GM19043 (cell line): Measurements from ENCODE around the gene PANK1.

Source experiments
- ATAC-seq: cut with Tn5 transposase; IDR thresholded peaks from one replicate; pipeline ENCODE4 v1.9.1; 2021; ENCODE audit warnings: low read depth; ENCODE audit not compliant: unreplicated experiment

The PANK1 gene

DNA sequence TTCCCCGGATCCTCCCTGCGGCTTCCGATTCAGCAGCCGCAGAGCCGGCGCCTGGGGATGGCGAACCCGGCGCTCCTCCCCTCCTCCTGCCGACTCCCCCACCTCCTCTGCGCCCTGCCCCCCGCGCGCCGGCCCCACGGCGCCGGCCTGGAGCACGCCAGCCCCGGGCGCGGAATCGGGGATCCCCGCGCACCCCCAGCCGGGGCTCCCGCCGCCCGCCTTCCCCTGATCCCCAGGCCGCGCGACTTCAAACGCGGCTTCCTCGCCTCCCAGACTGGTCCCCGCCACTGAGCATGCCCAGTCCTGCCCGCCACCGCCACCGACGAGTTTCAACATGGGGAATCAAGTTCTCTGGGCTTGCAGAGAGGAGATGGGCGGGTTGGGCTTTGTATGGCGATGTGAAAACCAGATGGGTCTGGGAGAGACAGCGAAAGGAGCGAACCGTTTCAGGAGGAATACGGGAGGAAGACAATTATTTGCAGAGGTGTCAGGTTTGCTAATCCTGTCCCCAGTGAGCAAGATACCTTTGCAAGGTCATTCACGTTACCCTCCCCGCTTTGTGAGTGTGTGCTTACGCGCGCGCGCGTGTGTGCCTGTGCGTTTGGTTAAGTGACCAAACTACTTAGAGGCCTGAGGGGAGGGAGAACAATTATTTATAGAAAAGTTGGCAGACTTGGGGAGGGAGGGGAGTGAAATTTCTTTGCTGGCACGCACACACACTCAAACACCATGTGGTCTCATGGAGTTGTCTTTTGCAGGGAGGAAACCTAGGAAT, at the start of gene PANK1:
Gene PANK1 (minus strand): TSS at position 276 of the 775 bp plus-strand sequence. CDS start 351 bp downstream, outside the sequence.
- ATAC-seq = peak; percentile 22

DNA sequence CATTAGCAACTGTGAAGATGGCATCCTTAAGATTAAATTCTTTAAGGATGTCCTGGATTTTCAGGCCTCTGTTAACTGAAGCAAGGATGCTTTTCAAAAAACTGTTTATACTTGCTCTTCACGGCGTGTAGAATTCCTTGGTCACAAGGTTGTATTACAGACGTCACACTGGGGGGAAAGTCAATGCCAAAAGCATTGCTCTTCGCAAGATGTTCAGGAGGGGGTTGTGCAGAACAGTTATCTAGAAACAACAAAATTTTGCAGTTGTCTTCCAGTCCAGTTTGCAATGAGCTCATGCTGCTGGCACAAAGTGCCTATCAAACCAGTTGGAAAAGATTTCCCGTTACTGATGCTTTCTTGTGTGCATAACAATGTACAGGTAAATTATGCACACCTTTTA, 48.1 kb upstream of the PANK1 start:
- no peak for ATAC-seq

DNA sequence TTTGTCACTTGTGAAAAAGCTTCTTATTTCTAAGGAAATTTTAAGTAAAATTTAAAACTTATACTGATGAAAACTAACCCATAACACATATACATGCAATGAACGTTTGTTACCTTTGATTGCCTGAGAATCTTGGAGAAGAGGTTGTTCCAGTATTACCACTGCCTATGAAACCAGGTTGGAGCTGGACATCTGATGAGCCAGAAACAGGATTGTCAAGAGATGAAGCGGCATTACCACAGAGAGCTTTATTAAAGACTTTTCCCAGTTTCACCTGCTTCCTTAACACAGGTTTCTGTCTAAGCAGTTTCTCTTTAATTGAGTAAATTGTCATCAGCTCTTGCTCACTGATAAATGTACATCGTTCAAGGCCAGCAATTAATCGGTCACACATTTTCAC, 47.4 kb upstream of the PANK1 start:
- no peak for ATAC-seq

DNA sequence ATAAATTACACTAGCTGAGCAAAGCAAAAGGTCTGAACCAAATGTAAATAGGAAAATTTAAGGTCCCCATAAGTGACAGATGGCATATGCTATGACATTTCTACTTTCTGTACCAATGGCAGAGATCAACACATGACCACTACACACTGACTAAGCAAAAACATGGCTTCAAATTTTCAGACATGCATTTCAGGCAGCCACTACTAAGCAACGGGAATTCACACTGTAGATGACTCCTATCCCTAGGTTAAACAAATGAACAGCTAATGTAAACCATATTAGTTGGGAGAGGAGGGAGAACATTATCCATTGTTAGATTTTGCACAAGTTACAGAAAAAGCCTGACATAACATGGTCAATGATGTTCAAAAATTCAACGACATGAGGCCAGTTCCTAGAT, 45.0 kb upstream of the PANK1 start:
- ATAC-seq = no peak

DNA sequence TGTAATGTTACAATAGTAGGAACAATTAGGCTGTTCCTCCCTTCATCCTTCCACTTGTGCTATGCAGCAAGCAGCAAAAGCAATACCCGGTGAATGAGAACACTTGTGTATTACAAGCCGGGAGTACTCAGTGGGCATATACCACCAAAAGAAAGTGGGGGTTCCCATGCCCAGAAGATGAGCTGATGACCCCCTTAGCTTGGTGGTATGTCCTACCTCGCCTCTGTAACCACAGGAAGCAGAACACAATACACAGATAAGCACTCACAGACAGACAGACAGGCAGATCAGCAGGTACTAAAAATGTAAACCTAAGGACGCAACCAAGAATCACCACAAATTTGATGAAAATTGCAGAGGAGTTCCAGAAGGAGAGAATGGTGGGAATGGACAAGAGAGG, 40.9 kb upstream of the PANK1 start:
- no peak for ATAC-seq

DNA sequence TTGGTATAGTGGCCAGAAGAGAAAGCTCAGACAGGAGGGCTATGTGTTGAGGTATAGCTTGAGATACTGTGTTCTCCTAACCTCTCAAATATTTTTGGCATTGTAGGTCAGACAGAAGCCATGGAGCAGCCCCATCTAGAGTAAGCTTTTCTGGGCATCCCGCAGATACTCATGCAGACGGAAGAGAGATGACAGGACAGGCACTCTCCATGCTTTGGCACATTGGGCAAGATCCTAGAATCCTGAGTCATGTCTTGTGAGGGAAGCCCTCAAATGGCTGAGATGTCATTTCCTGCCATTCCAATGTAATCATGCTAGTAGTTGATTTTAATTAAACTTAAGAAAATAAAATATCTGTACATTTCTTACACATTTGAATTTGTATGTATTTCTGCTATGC, 39.6 kb upstream of the PANK1 start:
- no peak for ATAC-seq

DNA sequence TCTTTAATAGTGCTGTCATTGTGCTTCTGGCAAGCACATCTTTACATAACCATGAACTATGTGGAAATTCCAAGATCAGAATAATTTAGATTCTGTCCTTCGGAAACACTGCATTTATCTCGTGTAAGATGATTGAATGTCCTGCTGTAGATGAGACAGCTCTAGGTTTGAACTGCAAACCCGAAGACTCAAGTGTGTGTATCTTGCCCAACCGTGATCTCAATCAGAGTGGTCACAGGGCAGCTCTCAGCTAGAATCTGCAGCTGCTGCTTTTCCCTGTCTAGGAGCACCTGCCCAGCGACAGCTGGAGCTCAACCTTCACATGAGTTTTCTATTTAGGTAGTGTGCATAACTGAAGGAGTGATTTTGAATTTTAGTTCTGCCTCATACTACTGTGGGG, 38.8 kb upstream of the PANK1 start:
- ATAC-seq = no peak

DNA sequence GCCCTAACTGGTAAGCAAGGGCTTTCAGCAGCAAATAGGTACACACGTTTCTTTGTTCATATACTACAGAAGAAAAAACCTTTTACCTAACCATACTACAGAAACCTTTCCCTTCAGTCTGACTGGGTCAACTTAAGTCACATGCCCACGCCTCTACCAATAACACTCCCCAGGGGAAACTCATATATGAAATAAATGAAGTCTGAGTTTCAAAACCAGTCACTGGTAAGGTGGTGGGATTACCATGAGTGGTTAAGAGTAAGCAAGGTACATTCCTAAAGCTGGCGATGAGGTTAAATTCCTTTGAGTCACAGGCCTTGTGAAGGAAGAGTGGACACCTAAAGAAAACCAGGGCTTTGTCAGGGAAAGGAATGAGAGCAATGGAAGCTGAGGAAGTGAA, 34.9 kb upstream of the PANK1 start:
- no peak for ATAC-seq

DNA sequence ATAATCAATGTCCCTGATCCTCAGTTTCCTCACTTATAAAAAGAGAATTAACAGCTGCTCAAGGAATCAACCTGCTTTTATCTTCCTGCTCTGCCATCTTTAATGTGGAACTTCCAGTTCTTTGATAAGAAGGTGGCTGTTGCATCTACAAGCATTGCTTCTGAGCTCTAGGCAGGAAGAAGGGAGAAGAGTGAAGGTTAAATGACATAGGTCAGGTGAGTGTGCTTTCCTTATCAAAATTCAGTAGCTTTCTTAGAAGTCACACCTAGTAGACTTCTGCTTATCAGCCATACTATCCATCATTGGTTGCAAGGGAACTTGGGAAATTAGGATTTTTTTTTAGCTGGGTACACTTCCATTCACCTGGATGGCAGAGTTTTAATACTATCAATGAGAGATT, 32.3 kb upstream of the PANK1 start:
- no peak for ATAC-seq

DNA sequence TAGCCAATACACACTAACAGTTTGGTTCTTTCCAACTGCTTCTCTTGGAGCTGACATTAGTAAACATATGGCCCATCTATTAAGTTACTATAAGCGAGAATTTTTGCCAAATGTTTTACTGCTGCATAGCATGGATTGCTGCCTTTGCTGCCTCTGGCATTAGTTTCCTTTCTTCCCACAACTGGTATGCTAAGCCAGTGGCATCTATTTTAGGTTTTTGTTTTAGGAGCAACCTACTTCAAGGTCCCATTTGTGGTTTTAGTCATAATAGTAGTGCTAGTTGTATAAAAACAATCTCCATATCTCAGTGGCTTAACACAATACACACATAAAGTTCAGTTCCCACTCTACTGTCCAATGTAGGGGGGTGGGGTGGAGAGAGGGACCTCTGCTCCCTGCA, 25.9 kb upstream of the PANK1 start:
- ATAC-seq = no peak

DNA sequence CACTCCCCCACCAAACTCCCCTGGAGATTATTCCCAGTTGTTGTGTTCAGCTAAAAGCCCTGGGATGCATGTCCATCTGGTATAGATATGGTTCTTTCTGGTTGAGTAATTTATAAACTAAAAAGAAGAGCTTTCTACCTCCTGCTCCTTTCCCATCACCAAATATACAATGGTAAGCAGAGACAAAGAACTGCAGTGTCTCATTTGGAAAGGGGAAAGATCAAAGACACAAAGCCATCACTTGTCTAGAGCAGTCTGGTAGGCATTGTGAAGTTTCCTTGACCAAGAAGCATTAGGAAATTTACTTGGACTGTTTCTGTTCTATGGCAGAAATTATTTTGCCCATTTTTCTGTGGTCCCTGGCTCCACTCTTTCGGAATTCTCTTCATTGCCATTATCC, 24.9 kb upstream of the PANK1 start:
- ATAC-seq = no peak

DNA sequence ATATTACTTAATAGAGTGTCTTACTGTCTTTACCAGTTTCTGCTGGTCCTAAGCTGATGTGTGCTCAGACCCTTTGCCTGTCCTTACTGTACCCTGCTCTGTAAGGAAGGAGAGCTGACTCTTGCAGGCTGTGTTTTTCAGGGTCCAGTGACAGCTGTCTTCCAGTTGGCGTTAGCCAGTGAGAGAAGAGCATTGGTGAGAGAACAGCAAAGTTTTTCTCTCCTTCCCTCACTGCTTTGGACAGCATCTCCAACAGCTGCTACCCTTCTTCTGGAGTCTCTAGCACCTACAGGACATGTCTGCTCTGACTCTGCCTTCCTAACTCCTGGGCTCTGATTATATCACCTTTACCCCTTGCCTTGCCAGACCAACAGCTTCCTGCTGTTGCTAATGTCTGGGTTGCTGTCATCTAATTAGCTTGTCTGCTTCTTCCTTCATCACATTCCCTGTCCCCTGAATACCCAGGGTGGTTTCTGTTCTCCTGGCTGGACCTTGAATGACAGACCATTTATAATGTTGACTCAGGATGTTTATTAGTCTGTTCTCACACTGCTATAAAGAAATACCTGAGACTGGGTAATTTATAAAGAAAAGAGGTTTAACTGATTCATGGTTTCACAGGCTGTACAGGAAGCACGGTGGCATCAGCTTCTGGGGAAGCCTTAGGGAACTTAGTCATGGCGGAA, 23.5 kb upstream of the PANK1 start:
- no peak for ATAC-seq

DNA sequence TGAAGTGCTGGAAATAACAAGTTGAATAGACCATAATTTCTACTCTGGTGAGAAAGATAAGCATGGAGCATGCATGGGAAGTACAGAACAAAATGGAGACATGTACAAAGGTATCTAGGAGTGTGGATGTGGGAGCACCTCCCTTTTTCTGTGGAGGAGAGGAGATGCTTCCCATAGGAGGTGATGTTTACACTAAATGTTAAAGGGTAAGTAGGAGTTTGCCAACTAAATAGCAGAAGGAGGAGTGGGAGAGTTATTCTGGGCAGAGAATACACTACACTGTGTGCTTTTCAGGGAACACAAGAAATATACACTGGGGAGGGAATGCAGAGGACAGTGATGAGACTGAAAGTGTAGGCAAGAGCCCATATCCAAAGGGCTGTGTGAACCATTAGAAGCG, 21.1 kb upstream of the PANK1 start:
- ATAC-seq = no peak

DNA sequence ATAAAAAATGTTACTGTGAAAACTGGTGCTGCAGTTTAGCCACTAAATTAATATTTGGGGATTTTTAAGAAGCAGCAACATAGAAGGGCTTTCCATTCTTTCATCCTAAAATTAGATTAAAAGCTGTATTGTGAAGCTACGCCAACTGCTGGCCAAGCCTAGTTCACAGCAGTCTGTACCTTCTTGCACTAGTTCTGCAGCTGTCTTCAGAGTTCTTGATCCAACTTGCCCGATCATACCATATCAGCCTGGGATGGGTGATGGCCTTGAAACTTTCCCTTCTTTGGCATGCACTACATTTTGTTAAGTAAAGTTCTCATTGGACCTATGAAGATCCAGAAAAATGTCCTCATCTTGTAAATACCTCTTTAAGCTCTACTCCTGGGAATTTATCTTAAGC, 20.3 kb upstream of the PANK1 start:
- ATAC-seq = no peak

DNA sequence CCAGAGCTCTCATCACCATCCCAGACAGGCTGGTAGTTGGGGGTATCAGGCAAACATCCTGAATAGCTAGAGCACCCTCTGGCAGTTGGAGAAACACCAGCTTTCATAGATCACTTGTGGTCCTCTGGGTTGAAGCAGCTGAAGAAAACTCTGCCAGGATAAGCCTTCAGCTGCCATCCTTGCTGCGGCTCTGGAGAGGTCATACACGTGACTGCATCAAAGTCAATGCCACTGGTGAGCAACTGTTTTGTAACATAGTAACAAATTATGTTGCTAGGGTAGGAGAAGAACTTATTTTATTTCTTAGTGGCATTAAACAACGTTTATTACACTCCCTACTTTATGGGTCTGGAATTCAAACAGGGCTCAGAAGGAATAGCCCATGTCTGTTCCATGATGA, 19.2 kb upstream of the PANK1 start:
- ATAC-seq = no peak

DNA sequence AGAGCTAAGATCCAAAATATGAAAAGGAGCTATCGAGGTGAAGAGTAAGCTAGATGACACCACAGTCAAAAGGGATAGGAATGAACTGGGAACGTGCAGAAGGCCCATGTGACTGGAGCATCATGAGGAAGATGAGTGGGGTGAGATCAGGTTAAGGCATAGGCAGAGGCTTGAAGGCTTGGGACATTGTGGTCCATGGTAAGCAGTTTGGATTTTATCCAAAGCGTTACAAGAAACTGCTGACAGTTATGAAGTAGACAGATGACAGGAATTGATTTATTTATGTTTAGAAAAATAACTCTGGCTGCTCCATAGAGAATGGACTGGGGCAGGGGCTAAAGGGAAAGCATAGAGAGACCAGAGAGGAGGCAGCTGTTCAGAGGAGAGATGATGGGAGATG, 18.1 kb upstream of the PANK1 start:
- no peak for ATAC-seq

DNA sequence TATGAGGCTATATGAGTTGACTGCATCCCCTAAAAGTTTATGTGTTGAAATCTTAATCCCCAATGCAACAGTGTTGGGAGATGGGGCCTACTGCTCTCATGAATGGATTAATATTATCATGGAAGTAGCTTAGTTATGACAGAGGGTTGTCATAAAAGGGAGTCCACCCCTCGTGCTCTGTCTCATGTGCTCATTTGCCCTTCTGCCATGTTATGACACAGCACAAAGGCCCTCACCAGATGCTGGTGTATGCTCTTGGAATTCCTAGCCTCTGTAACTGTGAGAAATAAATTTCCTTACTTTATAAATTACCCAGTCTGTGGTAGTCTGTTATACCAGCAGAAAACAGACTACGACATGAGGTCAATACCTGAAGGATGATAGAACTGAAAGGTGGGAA, 17.6 kb upstream of the PANK1 start:
- ATAC-seq = no peak

DNA sequence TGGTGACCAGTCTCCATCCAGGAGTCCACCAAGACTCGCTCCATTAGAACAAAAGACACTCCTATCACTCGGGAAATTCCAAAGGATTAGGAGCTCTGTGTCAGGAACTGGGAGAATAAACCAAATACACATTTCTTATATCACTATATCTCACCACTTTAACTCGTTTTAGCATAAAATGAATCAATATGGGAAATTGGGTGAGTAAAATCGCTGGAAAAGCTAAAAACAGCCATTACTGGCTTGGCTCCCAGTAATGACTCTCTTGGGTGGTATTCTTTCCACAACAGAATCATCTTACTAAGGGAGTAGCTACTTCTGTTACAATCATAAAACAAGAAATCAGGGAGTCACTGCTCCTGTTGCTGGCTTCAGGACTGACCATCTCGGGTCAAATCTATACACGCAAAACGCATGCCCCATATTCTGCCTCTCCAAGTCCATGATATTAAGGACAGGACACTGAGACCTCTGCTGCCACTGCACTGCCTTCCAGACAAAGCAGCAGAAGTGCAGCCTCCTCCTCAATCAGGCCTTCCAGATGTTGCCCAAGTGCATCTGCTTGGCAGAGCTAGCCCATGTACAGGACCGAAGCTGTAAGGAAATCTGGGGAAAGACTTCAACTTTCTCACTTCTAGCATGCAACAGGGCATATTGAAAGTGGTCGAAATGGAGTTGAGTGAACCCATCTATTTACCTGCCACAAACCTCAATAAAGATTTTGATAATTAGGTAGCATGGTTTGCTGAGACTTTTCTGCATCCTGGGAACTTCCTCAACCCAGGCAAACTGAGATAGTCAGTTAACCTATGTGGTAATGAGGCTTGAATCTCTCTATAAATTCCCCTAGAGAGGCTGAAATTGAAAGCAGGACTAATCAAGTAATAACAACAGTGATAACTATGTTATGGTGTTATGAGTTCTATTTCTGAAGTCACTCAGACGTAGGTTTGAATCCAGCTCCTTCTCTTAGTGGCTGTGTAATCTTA, 14.4 kb upstream of the PANK1 start:
- ATAC-seq = no peak

DNA sequence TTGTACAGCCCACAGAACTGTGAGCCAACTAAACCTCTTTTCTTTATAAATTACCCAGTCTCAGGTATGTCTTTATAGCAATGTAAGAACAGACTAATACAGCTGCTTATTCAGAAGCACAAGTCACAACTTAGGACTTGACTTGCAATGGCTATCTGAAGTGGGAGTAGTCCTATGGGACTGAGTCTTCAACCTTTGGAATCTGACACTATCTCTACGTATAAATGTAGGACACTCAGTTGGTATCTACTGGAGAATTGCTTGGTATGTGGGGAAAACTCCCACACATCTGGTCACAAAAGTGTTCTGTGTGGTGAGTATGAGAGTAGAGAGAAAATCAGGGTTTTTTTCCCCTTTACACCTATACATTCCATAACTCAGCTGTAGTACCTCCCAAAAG, 12.3 kb upstream of the PANK1 start:
- no peak for ATAC-seq

DNA sequence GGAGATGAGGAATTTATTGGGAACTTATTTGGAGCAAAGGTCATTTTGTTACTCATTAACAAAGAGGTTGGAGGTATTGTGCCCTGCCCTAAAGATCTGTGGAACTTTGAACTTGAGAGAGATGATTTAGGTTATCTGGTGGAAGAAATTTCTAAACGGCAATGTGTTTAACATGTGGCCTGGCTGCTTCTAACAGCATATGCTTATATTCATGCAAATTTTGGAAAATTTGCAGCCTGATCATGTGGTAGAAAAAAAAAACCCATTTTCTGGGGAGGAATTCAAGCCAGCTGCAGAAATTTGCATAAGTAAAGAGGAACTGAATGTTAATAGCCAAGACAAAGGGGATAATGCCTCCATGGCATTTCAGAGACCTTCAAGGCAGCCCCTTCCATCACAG, 10.7 kb upstream of the PANK1 start:
- no peak for ATAC-seq

DNA sequence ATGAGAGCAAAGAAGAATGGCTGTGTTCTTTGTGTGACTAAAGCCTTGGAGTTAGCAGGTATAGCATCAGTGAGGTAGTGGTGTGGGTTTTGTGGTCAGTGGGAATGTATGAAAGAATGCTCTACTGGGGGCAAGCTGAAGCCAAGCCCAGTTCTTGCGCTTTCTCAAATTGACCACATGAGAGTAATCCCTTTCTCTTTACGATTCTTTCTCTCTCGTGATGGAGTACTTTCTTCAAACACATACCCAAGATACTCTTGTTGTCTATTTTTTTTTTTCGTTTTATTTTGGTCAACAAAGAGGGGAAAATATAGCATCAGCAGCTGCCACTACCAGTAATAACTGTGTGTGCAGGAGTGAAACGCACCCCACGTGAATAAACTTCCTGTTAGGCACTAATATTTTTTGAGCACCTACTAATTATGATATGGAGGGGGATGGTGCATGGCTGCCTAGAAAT, 8.4 kb upstream of the PANK1 start:
- ATAC-seq = peak; percentile 53
